DOHH2 (cell line): ENCODE results near the gene TRHDE.

Experiments
- EZH2phosphoT487 ChIP-seq: fragments of 200-600 bp; sonication (generic); IDR thresholded peaks from 2 replicates; pipeline ENCODE4 v1.6.1; 2017; ENCODE audit warnings: borderline replicate concordance, mild to moderate bottlenecking, antibody characterized with exemption, low read length, moderate library complexity, mixed read lengths
- TF ChIP-seq, protein P1 (sequence below): fragments of 200-600 bp; sonication (generic); IDR thresholded peaks from one replicate; pipeline ENCODE4 v1.5.1; 2014; ENCODE audit warnings: antibody characterized with exemption, mild to moderate bottlenecking, low read depth, low read length; ENCODE audit not compliant: poor library complexity, severe bottlenecking

DNA sequence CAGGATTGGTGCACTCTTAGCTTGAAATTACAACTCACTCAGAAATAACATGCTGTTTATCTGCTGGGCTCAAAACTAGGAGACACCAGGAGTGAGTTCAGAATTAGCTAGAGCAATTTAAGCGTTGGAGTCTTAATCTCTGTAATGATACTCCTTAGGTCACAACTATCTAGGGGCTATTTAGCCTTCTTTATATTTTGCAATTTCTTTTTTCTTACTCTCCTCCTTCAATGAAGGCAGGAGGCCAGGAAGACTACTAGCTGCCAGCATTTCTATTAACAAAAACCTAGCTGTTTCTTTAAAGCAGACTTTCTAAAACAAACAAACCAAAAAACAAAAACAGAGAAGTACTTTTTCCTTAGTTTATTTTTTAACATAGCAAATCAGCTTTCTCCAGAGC lies 226.2 kb downstream of the TRHDE start:
- TF ChIP-seq, protein P1, sequence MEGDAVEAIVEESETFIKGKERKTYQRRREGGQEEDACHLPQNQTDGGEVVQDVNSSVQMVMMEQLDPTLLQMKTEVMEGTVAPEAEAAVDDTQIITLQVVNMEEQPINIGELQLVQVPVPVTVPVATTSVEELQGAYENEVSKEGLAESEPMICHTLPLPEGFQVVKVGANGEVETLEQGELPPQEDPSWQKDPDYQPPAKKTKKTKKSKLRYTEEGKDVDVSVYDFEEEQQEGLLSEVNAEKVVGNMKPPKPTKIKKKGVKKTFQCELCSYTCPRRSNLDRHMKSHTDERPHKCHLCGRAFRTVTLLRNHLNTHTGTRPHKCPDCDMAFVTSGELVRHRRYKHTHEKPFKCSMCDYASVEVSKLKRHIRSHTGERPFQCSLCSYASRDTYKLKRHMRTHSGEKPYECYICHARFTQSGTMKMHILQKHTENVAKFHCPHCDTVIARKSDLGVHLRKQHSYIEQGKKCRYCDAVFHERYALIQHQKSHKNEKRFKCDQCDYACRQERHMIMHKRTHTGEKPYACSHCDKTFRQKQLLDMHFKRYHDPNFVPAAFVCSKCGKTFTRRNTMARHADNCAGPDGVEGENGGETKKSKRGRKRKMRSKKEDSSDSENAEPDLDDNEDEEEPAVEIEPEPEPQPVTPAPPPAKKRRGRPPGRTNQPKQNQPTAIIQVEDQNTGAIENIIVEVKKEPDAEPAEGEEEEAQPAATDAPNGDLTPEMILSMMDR = no peak
- no peak for TF ChIP-seq EZH2phosphoT487
